ENCODE measurements around the gene IL1RAPL2. TPM values are rescaled to one million over a fixed set of nuclear protein-coding genes. Genes with fewer than 3 reads are reported as not detected.

IL1RAPL2 gene
- total and polyA plus RNA-seq, 8 donors: 0.13 to 1.1 (median 0.47) TPM; not detected in 2

DNA sequence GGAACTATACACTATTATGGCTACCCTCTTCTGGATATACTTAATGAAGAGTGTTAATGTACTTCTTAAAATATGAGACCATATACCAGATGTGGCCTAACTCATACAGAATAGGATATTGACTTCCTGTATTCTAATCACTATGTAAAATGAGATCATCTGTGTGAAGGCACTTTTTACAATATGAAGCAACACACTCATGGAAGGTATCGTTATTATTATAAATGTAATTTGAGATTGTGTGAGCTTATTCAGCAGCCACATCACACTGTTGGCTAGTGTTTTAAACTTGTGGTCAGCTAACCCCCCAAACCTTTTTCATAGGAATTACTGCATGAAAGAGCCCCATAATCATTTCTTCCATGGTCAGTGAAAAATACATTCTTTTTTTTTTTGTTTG is 936.3 kb downstream of the IL1RAPL2 start:
- intact Hi-C loops (cut with DNase I): no loop called here

GRCh38 chrX:105515561-105515960 is 949.6 kb downstream of the IL1RAPL2 start:
- no peaks in the 10 kb centered on the region for H3K9me3 ChIP-seq
- H3K27me3 ChIP-seq: no peaks in the 10 kb centered on the region
- no peaks in the 10 kb centered on the region for H3K36me3 ChIP-seq
- no peaks in the 10 kb centered on the region for H3K4me1 ChIP-seq
- intact Hi-C loops (cut with DNase I): no loop called here
- TF ChIP-seq CTCF (IDR thresholded peaks at IDR 0.05): no peak
- DNase-seq: no peak
- H3K4me3 ChIP-seq: no peak overlapping the region
- no peak for ATAC-seq
- no peak overlapping the region for H3K27ac ChIP-seq

More for the DNA sequence above, 936.3 kb downstream of the IL1RAPL2 start:
- H3K4me3 ChIP-seq: no peak overlapping the region
- DNase-seq (no peak), ATAC-seq (no peak)
- H3K27ac ChIP-seq: no peak overlapping the region
- H3K9me3 ChIP-seq: no peaks in the 10 kb centered on the region
- no peaks in the 10 kb centered on the region for H3K4me1 ChIP-seq
- H3K27me3 ChIP-seq: no peaks in the 10 kb centered on the region
- no peak for TF ChIP-seq CTCF (IDR thresholded peaks at IDR 0.05)
- H3K36me3 ChIP-seq: no peaks in the 10 kb centered on the region

DNA sequence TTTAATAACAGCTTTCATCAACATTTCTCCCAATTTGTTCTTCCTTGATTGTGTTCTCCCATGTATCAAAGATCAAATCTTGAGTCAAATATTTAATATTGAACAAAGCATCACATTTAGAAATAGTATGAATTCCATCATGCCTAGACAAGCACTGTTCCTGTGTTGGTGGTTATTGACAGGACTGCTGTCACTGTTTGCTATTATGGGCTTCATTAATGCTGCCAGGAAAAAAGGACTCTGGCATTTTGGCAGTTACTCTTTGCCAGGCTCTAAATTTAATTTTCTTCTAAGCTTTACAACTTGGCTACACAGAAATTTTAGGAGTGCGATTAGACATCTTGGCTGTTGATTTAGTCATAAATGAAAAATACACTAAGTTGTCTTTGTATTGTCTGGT is 960.4 kb downstream of the IL1RAPL2 start:
- intact Hi-C loops (cut with DNase I): no loop called here
- no peaks in the 10 kb centered on the region for H3K9me3 ChIP-seq
- DNase-seq (no peak), ATAC-seq (no peak)
- no peaks in the 10 kb centered on the region for H3K27me3 ChIP-seq
- H3K4me3 ChIP-seq: no peak overlapping the region
- H3K36me3 ChIP-seq: no peaks in the 10 kb centered on the region
- no peak for TF ChIP-seq CTCF (IDR thresholded peaks at IDR 0.05)
- no peak overlapping the region for H3K27ac ChIP-seq
- H3K4me1 ChIP-seq: no peaks in the 10 kb centered on the region

DNA sequence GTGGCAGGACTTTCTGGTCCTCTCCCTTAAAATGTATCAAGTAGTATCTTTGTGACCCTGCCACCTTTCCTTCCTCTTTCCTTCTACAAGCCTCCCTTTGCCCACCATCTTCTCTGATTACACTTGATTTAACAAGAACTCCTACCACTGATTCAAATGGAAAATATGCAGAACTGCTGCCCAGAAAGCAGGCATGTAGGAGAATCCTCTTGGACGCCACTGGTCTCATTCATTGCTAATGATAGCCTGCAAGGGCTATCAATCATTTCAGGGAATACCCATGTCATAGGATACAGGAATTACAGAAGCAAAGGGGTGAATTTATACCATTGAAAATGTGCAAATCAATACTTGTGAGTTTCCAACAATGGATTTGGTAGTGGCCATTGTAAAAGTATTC is 961.8 kb downstream of the IL1RAPL2 start:
- H3K4me1 ChIP-seq: no peaks in the 10 kb centered on the region
- no peaks in the 10 kb centered on the region for H3K36me3 ChIP-seq
- no peaks in the 10 kb centered on the region for H3K27me3 ChIP-seq
- no peak for DNase-seq
- ATAC-seq: no peak
- TF ChIP-seq CTCF (IDR thresholded peaks at IDR 0.05): no peak
- no peaks in the 10 kb centered on the region for H3K9me3 ChIP-seq
- no peak overlapping the region for H3K27ac ChIP-seq
- no peak overlapping the region for H3K4me3 ChIP-seq
- intact Hi-C loops (cut with DNase I): no loop called here

- H3K27me3 ChIP-seq: peaks cover 0 to under 1% of the 10 kb centered on the region in 2 donors
- intact Hi-C loops (cut with DNase I): no loop called here
- no peak for TF ChIP-seq CTCF (IDR thresholded peaks at IDR 0.05)
- ATAC-seq (no peak), DNase-seq (no peak)
- no peak overlapping the region for H3K4me3 ChIP-seq
- H3K36me3 ChIP-seq: no peaks in the 10 kb centered on the region
- no peaks in the 10 kb centered on the region for H3K4me1 ChIP-seq
- H3K9me3 ChIP-seq: no peaks in the 10 kb centered on the region
- H3K27ac ChIP-seq: no peak overlapping the region
Measured at GRCh38 chrX:105533951-105534350, 968.0 kb downstream of the IL1RAPL2 start.
